Activated naive CD8-positive, alpha-beta T cell treated with anti-CD3 and anti-CD28 coated beads for 36 hours (primary cell): ENCODE data around the gene DHX32. TPM values are rescaled to one million over a fixed set of nuclear protein-coding genes. Genes with fewer than 3 reads are reported as not detected.
"Not testable (repeated sequence)": the region's sequence is repeated elsewhere in the genome, so short reads cannot be mapped to it uniquely, and the experiment has no call there.

Source experiments
- DNase-seq: peaks from one replicate; pipeline ENCODE4 v3.0.0; 2021
- H3K27ac Mint-ChIP-seq: one replicate; pipeline ENCODE4 v1.8.0; 2022; ENCODE audit warnings: mild to moderate bottlenecking, moderate library complexity, mixed read lengths
- H3K27me3 Mint-ChIP-seq: one replicate; pipeline ENCODE4 v1.8.0; 2022; ENCODE audit warnings: mild to moderate bottlenecking, mixed read lengths
- H3K36me3 Mint-ChIP-seq: one replicate; pipeline ENCODE4 v1.8.0; 2021; ENCODE audit warnings: mild to moderate bottlenecking, mixed read lengths
- H3K4me1 Mint-ChIP-seq: one replicate; pipeline ENCODE4 v1.8.0; 2021; ENCODE audit warnings: mixed read lengths
- H3K4me3 Mint-ChIP-seq: one replicate; pipeline ENCODE4 v1.8.0; 2022; ENCODE audit warnings: mild to moderate bottlenecking, moderate library complexity, mixed read lengths
- H3K9me3 Mint-ChIP-seq: one replicate; pipeline ENCODE4 v1.8.0; 2022; ENCODE audit warnings: mixed read lengths
- total RNA-seq, 2 experiments: library from RNA; stranded (reverse); gene quantifications; one replicate each; pipeline ENCODE4 v1.2.3, GENCODE V29; 2021

DHX32 gene
- total RNA-seq, 2 experiments from 2014 or later: 27.6 to 27.8 TPM

GRCh38 chr10:125905069-125905994, 24.2 kb upstream of the DHX32 start:
- H3K4me3 Mint-ChIP-seq, DNase-seq, H3K9me3 Mint-ChIP-seq, H3K27ac Mint-ChIP-seq, H3K27me3 Mint-ChIP-seq, H3K4me1 Mint-ChIP-seq, H3K36me3 Mint-ChIP-seq: not testable (repeated sequence)

- H3K36me3 Mint-ChIP-seq, H3K4me3 Mint-ChIP-seq, H3K4me1 Mint-ChIP-seq, H3K9me3 Mint-ChIP-seq, H3K27ac Mint-ChIP-seq, DNase-seq: not testable (repeated sequence)
- H3K27me3 Mint-ChIP-seq: peaks cover 14% of the 10 kb centered on the region
Measured at GRCh38 chr10:125903135-125903640, 22.1 kb upstream of the DHX32 start.

- not testable (repeated sequence) for H3K36me3 Mint-ChIP-seq, DNase-seq, H3K27ac Mint-ChIP-seq, H3K9me3 Mint-ChIP-seq, H3K4me1 Mint-ChIP-seq, H3K4me3 Mint-ChIP-seq
- peaks cover 16% of the 10 kb centered on the region for H3K27me3 Mint-ChIP-seq
Measured at GRCh38 chr10:125900963-125901362, 19.9 kb upstream of the DHX32 start.

GRCh38 chr10:125897317-125897716, 16.2 kb upstream of the DHX32 start:
- not testable (repeated sequence) for DNase-seq, H3K36me3 Mint-ChIP-seq
- H3K27ac Mint-ChIP-seq: peak overlapping the region; percentile 19

GRCh38 chr10:125896088-125896934, 15.2 kb upstream of the DHX32 start, which contains the start of gene FANK1:
Gene FANK1, plus strand, starts transcription at chr10:125896564. Its CDS starts 79 bp downstream, at chr10:125896643.
- H3K4me1 Mint-ChIP-seq: peaks cover 17% of the 10 kb centered on the region
- peak within 1 kb of the TSS; percentile 82 for H3K27ac Mint-ChIP-seq
- H3K9me3 Mint-ChIP-seq, H3K36me3 Mint-ChIP-seq, H3K27me3 Mint-ChIP-seq: not testable (repeated sequence)
- H3K4me3 Mint-ChIP-seq: peak within 1 kb of the TSS; percentile 94
- peak; percentile 85 for DNase-seq

More at GRCh38 chr10:125897317-125897716, 16.2 kb upstream of the DHX32 start:
- Mint-ChIP-seq H3K4me3 (peak overlapping the region; percentile 87), H3K4me1 (peaks cover 17% of the 10 kb centered on the region)
- H3K27me3 Mint-ChIP-seq, H3K9me3 Mint-ChIP-seq: not testable (repeated sequence)

GRCh38 chr10:125895130-125896087, 14.3 kb upstream of the DHX32 start:
- H3K4me3 Mint-ChIP-seq: peak overlapping the region; percentile 94
- peak overlapping the region; percentile 82 for H3K27ac Mint-ChIP-seq
- H3K4me1 Mint-ChIP-seq: peaks cover 17% of the 10 kb centered on the region
- not testable (repeated sequence) for H3K9me3 Mint-ChIP-seq, H3K27me3 Mint-ChIP-seq, H3K36me3 Mint-ChIP-seq
- peak; percentile 61 for DNase-seq

- H3K9me3 Mint-ChIP-seq, DNase-seq, H3K27me3 Mint-ChIP-seq, H3K36me3 Mint-ChIP-seq, H3K27ac Mint-ChIP-seq: not testable (repeated sequence)
- H3K4me3 Mint-ChIP-seq: peak overlapping the region; percentile 19
- H3K4me1 Mint-ChIP-seq: peaks cover 17% of the 10 kb centered on the region
Measured at GRCh38 chr10:125894176-125894575, 13.1 kb upstream of the DHX32 start.

GRCh38 chr10:125892402-125892801, 11.3 kb upstream of the DHX32 start:
- H3K36me3 Mint-ChIP-seq: not testable (repeated sequence)

GRCh38 chr10:125889441-125889840, 8.3 kb upstream of the DHX32 start:
- H3K4me1 Mint-ChIP-seq, DNase-seq, H3K4me3 Mint-ChIP-seq, H3K27ac Mint-ChIP-seq, H3K9me3 Mint-ChIP-seq, H3K27me3 Mint-ChIP-seq, H3K36me3 Mint-ChIP-seq: not testable (repeated sequence)

More at GRCh38 chr10:125892402-125892801, 11.3 kb upstream of the DHX32 start:
- peaks cover 13% of the 10 kb centered on the region for H3K4me1 Mint-ChIP-seq
- not testable (repeated sequence) for DNase-seq, H3K27ac Mint-ChIP-seq, H3K4me3 Mint-ChIP-seq, H3K27me3 Mint-ChIP-seq, H3K9me3 Mint-ChIP-seq

GRCh38 chr10:125886914-125887512, 5.9 kb upstream of the DHX32 start:
- no peaks in the 10 kb centered on the region for H3K9me3 Mint-ChIP-seq
- H3K4me3 Mint-ChIP-seq: no peak overlapping the region
- H3K36me3 Mint-ChIP-seq: peaks cover 3% of the 10 kb centered on the region
- no peak for DNase-seq
- H3K27ac Mint-ChIP-seq: no peak overlapping the region
- peaks cover 2% of the 10 kb centered on the region for H3K4me1 Mint-ChIP-seq
- no peaks in the 10 kb centered on the region for H3K27me3 Mint-ChIP-seq

GRCh38 chr10:125883211-125883610, 2.1 kb upstream of the DHX32 start:
- DNase-seq: no peak
- peaks cover 4% of the 10 kb centered on the region for H3K4me1 Mint-ChIP-seq
- no peaks in the 10 kb centered on the region for H3K9me3 Mint-ChIP-seq
- H3K27ac Mint-ChIP-seq: no peak overlapping the region
- peaks cover 21% of the 10 kb centered on the region for H3K36me3 Mint-ChIP-seq
- no peaks in the 10 kb centered on the region for H3K27me3 Mint-ChIP-seq
- H3K4me3 Mint-ChIP-seq: no peak overlapping the region

- no peak for DNase-seq
- Mint-ChIP-seq H3K27me3 (no peaks in the 10 kb centered on the region), H3K9me3 (no peaks in the 10 kb centered on the region), H3K4me3 (no peak overlapping the region), H3K4me1 (peaks cover 4% of the 10 kb centered on the region), H3K36me3 (peaks cover 26% of the 10 kb centered on the region), H3K27ac (no peak overlapping the region)
Measured at GRCh38 chr10:125882596-125882995, 1.5 kb upstream of the DHX32 start.

GRCh38 chr10:125880719-125881118, 373 bp downstream of the DHX32 start:
- Mint-ChIP-seq H3K27ac (no peak overlapping the region), H3K4me3 (no peak overlapping the region), H3K27me3 (no peaks in the 10 kb centered on the region), H3K36me3 (peaks cover 41% of the 10 kb centered on the region), H3K4me1 (peaks cover 5% of the 10 kb centered on the region), H3K9me3 (peaks cover 6% of the 10 kb centered on the region)
- DNase-seq: no peak
